Endometrial microvascular endothelial cells (primary cell): ENCODE measurements around the gene GTF2F1. TPM values are rescaled to one million over a fixed set of nuclear protein-coding genes. Genes with fewer than 3 reads are reported as not detected.
"Not testable (repeated sequence)": the region's sequence is repeated elsewhere in the genome, so short reads cannot be mapped to it uniquely, and the experiment has no call there.

Source experiments
- in situ Hi-C: cut with HindIII; loops from 2 replicates; pipeline ENCODE4 v1.10.0; 2017; ENCODE audit warnings: low sequenced_read_pairs, low pct_unique_long_range_greater_than_20kb; ENCODE audit errors: inconsistent ontology term
- total RNA-seq: library from RNA; depleted of rRNA; stranded (reverse); fragments of >200 nt; gene quantifications from one replicate; pipeline ENCODE4 v1.2.3, GENCODE V29; 2015; ENCODE audit errors: inconsistent ontology term

GTF2F1 gene
- 32.3 TPM for total RNA-seq

GRCh38 chr19:6393074-6393982 lies at the start of gene GTF2F1:
Gene GTF2F1 (minus strand): TSS chr19:6393164. CDS start chr19:6392995, 169 bp downstream.
- in situ Hi-C loops, result loop anchor here (25.0 kb wide), 1 partner anchor 106 kb away; the partner anchor contains the start of gene MLLT1

- in situ Hi-C loops, result no loop called here
Measured at GRCh38 chr19:6442087-6442688, 49.2 kb upstream of the GTF2F1 start.

- in situ Hi-C loops, result no loop called here
Measured at GRCh38 chr19:6440905-6441304, 47.9 kb upstream of the GTF2F1 start.

- in situ Hi-C loops, result no loop called here
Measured at GRCh38 chr19:6439743-6440142, 46.8 kb upstream of the GTF2F1 start.

- in situ Hi-C loops, result no loop called here
Measured at GRCh38 chr19:6433663-6434062, 40.7 kb upstream of the GTF2F1 start, which contains the start of gene SLC25A41. Gene SLC25A41 (minus strand): TSS chr19:6433763. CDS start chr19:6433693, 70 bp downstream.

GRCh38 chr19:6433165-6433564 lies 40.2 kb upstream of the GTF2F1 start:
- in situ Hi-C loops, result no loop called here

- in situ Hi-C loops, result no loop called here
Measured at GRCh38 chr19:6431891-6432290, 38.9 kb upstream of the GTF2F1 start.

- in situ Hi-C loops, result no loop called here
Measured at GRCh38 chr19:6429419-6430221, 36.7 kb upstream of the GTF2F1 start.

- in situ Hi-C loops, result not testable (repeated sequence)
Measured at GRCh38 chr19:6428692-6429418, 35.9 kb upstream of the GTF2F1 start.

GRCh38 chr19:6427131-6427530 lies 34.2 kb upstream of the GTF2F1 start:
- in situ Hi-C loops, result no loop called here

GRCh38 chr19:6425732-6426620 lies 33.0 kb upstream of the GTF2F1 start:
- in situ Hi-C loops, result no loop called here

- in situ Hi-C loops, result no loop called here
Measured at GRCh38 chr19:6424939-6425731, 32.2 kb upstream of the GTF2F1 start.

GRCh38 chr19:6424195-6424938 lies 31.4 kb upstream of the GTF2F1 start, which contains the start of gene KHSRP:
Gene KHSRP (minus strand): TSS chr19:6424811. CDS start chr19:6424701, 110 bp downstream.
- in situ Hi-C loops, result no loop called here

GRCh38 chr19:6423499-6424194 lies 30.7 kb upstream of the GTF2F1 start:
- in situ Hi-C loops, result no loop called here

- in situ Hi-C loops, result no loop called here
Measured at GRCh38 chr19:6421075-6422014, 28.4 kb upstream of the GTF2F1 start.
